RWPE2 (cell line): ENCODE results near the gene UBL3.

Experiments
- ATAC-seq: fragments of 200-7000 bp; cut with Tn5 transposase; 3 replicates; pipeline ENCODE4 v1.9.1; 2021; ENCODE audit warnings: low read depth
- DNase-seq: peaks from one replicate; pipeline ENCODE4 v3.0.0-alpha.2; 2020; ENCODE audit warnings: low spot score
- H3K27ac ChIP-seq: fragments of 450-650 bp; 2 replicates; pipeline ENCODE4 v1.5.1; 2017; ENCODE audit warnings: mild to moderate bottlenecking; ENCODE audit not compliant: poor library complexity, severe bottlenecking
- H3K27me3 ChIP-seq: fragments of 250-450 bp; sonication (Bioruptor Pico); 2 replicates; pipeline ENCODE4 v1.5.1; 2021; ENCODE audit warnings: mild to moderate bottlenecking, moderate library complexity; ENCODE audit not compliant: insufficient read depth, poor library complexity, severe bottlenecking
- H3K36me3 ChIP-seq: fragments of 250-450 bp; sonication (Bioruptor Pico); 2 replicates; pipeline ENCODE4 v1.5.1; 2020; ENCODE audit warnings: low read depth, mild to moderate bottlenecking, moderate library complexity
- H3K4me1 ChIP-seq: fragments of 250-450 bp; sonication (Bioruptor Pico); 2 replicates; pipeline ENCODE4 v1.5.1; 2021; ENCODE audit warnings: mild to moderate bottlenecking, moderate library complexity; ENCODE audit not compliant: insufficient read depth, poor library complexity, severe bottlenecking
- H3K4me3 ChIP-seq: fragments of 250-450 bp; sonication (Bioruptor Pico); 2 replicates; pipeline ENCODE4 v1.5.1; 2021; ENCODE audit warnings: mild to moderate bottlenecking, moderate library complexity; ENCODE audit not compliant: severe bottlenecking
- H3K9me3 ChIP-seq: fragments of 250-450 bp; sonication (Bioruptor Pico); 2 replicates; pipeline ENCODE4 v1.5.1; 2021; ENCODE audit warnings: mild to moderate bottlenecking, moderate library complexity; ENCODE audit not compliant: severe bottlenecking
- TF ChIP-seq, protein P1 (sequence below): fragments of 450-650 bp; IDR thresholded peaks from one replicate; pipeline ENCODE4 v1.5.1; 2017; ENCODE audit warnings: mild to moderate bottlenecking, moderate library complexity; ENCODE audit not compliant: poor library complexity, severe bottlenecking

Gene UBL3

DNA sequence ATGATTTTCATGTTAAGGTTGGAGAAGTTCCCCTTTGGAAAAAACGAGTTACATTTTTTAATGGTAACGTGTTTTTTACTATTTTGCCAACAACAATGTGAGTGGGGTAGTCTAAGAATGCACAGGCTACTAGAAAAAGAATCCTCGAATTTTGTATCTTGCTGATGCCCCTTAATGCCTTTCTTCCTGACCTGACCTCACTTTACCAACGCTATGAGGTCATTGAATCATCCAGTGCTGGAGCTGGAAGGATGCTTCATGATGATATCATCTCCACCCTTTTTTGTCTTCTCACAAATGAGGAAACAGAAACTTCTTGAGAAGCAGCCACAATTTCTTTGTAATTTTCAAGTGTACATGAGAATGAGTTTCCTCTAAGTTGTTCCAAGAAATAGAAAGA is 8.2 kb upstream of the UBL3 start:
- DNase-seq (no peak), ATAC-seq (no peak)
- TF ChIP-seq, protein P1, sequence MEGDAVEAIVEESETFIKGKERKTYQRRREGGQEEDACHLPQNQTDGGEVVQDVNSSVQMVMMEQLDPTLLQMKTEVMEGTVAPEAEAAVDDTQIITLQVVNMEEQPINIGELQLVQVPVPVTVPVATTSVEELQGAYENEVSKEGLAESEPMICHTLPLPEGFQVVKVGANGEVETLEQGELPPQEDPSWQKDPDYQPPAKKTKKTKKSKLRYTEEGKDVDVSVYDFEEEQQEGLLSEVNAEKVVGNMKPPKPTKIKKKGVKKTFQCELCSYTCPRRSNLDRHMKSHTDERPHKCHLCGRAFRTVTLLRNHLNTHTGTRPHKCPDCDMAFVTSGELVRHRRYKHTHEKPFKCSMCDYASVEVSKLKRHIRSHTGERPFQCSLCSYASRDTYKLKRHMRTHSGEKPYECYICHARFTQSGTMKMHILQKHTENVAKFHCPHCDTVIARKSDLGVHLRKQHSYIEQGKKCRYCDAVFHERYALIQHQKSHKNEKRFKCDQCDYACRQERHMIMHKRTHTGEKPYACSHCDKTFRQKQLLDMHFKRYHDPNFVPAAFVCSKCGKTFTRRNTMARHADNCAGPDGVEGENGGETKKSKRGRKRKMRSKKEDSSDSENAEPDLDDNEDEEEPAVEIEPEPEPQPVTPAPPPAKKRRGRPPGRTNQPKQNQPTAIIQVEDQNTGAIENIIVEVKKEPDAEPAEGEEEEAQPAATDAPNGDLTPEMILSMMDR, result no peak
- H3K4me3 ChIP-seq, result no peak overlapping the region
- no peaks in the 10 kb centered on the region for H3K27me3 ChIP-seq
- H3K4me1 ChIP-seq, result no peaks in the 10 kb centered on the region
- no peak overlapping the region for H3K27ac ChIP-seq
- H3K9me3 ChIP-seq, result no peaks in the 10 kb centered on the region
- no peaks in the 10 kb centered on the region for H3K36me3 ChIP-seq

DNA sequence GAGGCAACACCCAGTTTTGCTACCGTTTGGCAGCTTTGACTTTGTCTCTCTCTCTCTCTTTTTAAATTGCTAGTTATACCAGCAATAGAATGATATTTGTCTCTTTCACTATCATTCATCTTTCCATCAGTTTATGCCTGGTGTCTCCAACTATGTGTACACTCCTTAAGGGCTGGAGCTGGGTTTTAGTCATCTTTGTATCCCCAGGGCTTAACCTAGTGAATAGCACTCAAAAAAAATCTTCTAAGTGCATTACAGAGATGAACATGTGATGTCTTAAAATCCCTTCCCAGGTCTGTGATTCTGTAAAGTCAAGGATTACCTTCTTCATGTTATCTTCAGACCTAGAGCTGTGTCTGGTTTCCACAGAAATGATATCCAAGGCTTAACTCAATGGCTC is 7.8 kb upstream of the UBL3 start:
- DNase-seq (no peak), ATAC-seq (no peak)
- H3K4me3 ChIP-seq, result no peak overlapping the region
- H3K36me3 ChIP-seq, result no peaks in the 10 kb centered on the region
- no peak overlapping the region for H3K27ac ChIP-seq
- no peaks in the 10 kb centered on the region for H3K9me3 ChIP-seq
- H3K4me1 ChIP-seq, result no peaks in the 10 kb centered on the region
- TF ChIP-seq, protein P1, result no peak
- H3K27me3 ChIP-seq, result no peaks in the 10 kb centered on the region

DNA sequence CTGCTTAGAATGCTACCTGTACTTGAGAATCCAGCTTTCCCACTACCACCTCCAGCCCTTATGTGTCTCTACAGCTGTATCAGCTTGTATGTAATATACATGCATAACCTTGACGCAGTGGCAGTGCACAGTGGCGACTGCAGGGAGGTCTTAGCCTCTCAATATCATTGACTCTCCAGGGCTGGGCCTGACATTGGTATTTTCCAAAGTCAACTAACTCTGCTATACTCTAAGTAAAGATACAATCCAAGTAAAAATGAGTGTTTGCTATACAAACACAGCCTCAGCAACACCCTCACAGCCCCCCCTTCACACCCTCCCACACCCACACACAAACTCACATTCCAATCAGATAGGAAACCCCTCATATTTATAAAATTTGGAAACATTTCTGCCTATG is 6.7 kb upstream of the UBL3 start:
- no peak for ATAC-seq
- H3K36me3 ChIP-seq, result no peaks in the 10 kb centered on the region
- H3K4me3 ChIP-seq, result no peak overlapping the region
- no peaks in the 10 kb centered on the region for H3K9me3 ChIP-seq
- H3K4me1 ChIP-seq, result no peaks in the 10 kb centered on the region
- TF ChIP-seq, protein P1, result no peak
- H3K27ac ChIP-seq, result no peak overlapping the region
- DNase-seq, result no peak
- H3K27me3 ChIP-seq, result no peaks in the 10 kb centered on the region

DNA sequence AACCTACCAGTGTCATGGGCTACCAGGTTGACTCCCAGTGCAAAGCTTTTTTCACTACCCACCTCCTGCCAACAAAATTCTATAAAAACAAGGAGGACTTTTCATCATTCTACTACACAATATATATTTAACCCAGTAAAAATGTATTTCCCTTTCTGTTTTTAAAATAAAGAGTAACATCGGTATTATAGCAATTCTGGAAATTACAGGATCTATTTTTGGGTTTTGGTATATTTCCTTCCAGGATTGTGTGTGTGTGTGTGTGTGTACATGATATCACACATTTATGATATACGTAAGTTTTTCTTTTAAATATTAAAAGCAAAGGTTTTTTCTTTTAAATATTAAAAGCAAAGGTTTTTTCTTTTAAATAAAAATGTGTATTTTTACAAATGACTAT is 6.0 kb upstream of the UBL3 start:
- H3K27ac ChIP-seq, result no peak overlapping the region
- no peaks in the 10 kb centered on the region for H3K9me3 ChIP-seq
- H3K4me3 ChIP-seq, result no peak overlapping the region
- TF ChIP-seq, protein P1, result no peak
- H3K27me3 ChIP-seq, result no peaks in the 10 kb centered on the region
- H3K36me3 ChIP-seq, result no peaks in the 10 kb centered on the region
- DNase-seq, result no peak
- ATAC-seq, result no peak
- H3K4me1 ChIP-seq, result no peaks in the 10 kb centered on the region

DNA sequence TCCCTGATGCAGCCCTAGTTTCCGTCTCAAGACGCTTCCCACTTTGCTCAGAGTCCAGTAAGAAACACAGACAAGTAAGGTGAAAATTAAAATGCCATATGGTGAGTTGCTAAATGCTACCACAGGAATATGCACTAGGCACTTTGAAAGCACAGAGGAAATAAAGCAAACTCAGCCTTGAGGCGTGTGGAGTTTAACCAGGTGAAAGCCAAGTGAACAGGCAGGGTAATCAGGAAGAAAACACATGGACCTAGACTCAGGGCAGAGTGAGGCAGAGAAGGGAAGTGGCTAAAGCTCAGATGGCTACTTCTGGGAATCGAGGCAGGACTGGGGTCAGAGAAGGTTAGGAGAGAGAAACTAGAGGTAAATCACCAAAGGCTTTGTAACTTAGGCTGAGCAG is 5.4 kb upstream of the UBL3 start:
- Histone ChIP-seq H3K27ac (no peak overlapping the region), H3K9me3 (no peaks in the 10 kb centered on the region), H3K36me3 (no peaks in the 10 kb centered on the region), H3K27me3 (no peaks in the 10 kb centered on the region), H3K4me3 (no peak overlapping the region), H3K4me1 (no peaks in the 10 kb centered on the region)
- TF ChIP-seq, protein P1, result no peak
- DNase-seq (no peak), ATAC-seq (no peak)
